GM18858 (cell line): ENCODE results near the gene BAIAP3.
A peak's percentile ranks its signal among the peaks of the same experiment; 100 is the strongest.

Experiments
- ATAC-seq: cut with Tn5 transposase; IDR thresholded peaks from one replicate; pipeline ENCODE4 v1.9.1; 2021; ENCODE audit not compliant: unreplicated experiment

The BAIAP3 gene

GRCh38 chr16:1330931-1331711 lies 2.3 kb upstream of the BAIAP3 start:
- ATAC-seq, result no peak

- no peak for ATAC-seq
Measured at GRCh38 chr16:1331712-1332617, 1.5 kb upstream of the BAIAP3 start.

- ATAC-seq, result no peak
Measured at GRCh38 chr16:1332618-1333148, 762 bp upstream of the BAIAP3 start.

GRCh38 chr16:1333854-1334700 lies 632 bp downstream of the BAIAP3 start:
- no peak for ATAC-seq

GRCh38 chr16:1334739-1335138 lies 1.3 kb downstream of the BAIAP3 start:
- ATAC-seq, result no peak

GRCh38 chr16:1335211-1335971 lies 1.9 kb downstream of the BAIAP3 start:
- ATAC-seq, result no peak

GRCh38 chr16:1335996-1336395 lies 2.6 kb downstream of the BAIAP3 start:
- no peak for ATAC-seq

GRCh38 chr16:1336619-1337018 lies 3.2 kb downstream of the BAIAP3 start:
- no peak for ATAC-seq

- ATAC-seq, result no peak
Measured at GRCh38 chr16:1337486-1337885, 4.0 kb downstream of the BAIAP3 start.

- ATAC-seq, result no peak
Measured at GRCh38 chr16:1338119-1338730, 4.8 kb downstream of the BAIAP3 start.

- no peak for ATAC-seq
Measured at GRCh38 chr16:1338855-1339675, 5.6 kb downstream of the BAIAP3 start.

- no peak for ATAC-seq
Measured at GRCh38 chr16:1340730-1341494, 7.5 kb downstream of the BAIAP3 start.

- ATAC-seq, result no peak
Measured at GRCh38 chr16:1341495-1342420, 8.3 kb downstream of the BAIAP3 start.

GRCh38 chr16:1342526-1343427 lies 9.3 kb downstream of the BAIAP3 start:
- peak; percentile 66 for ATAC-seq

- ATAC-seq, result peak; percentile 6
Measured at GRCh38 chr16:1343428-1344242, 10.2 kb downstream of the BAIAP3 start.
